ENCODE data around the gene ADCY10. TPM values are rescaled to one million over a fixed set of nuclear protein-coding genes. Genes with fewer than 3 reads are reported as not detected.

Gene ADCY10
- total RNA-seq, 1 experiment from 2014 or later = 0.10 TPM

- ATAC-seq (no peak), DNase-seq (ENCODE audit: low read depth, low spot score) (no peak)
- no peaks in the 10 kb centered on the region for H3K4me1 ChIP-seq (ENCODE audit: control insufficient read depth, insufficient read depth, low read length)
- H3K9me3 ChIP-seq (ENCODE audit: control insufficient read depth, insufficient read depth, low read depth, low read length) = no peaks in the 10 kb centered on the region
- CTCF ChIA-PET = no interaction called here
- no peak overlapping the region for H3K4me3 ChIP-seq (ENCODE audit: low read depth in 2 of 2, low read length in 2 of 2)
- H3K36me3 ChIP-seq (ENCODE audit: control insufficient read depth, insufficient read depth, low read length) = no peaks in the 10 kb centered on the region; the same call in none of the 2 replicates
- intact Hi-C loops (cut with micrococcal nuclease; ENCODE audit: unreplicated experiment) = no loop called here
- no peak overlapping the region for H3K27ac ChIP-seq (ENCODE audit: low read length)
- in situ Hi-C loops (cut with HindIII; ENCODE audit: low pct_unique_long_range_greater_than_20kb, low sequenced_read_pairs) = no loop called here
- no peak for TF ChIP-seq POLR2AphosphoS5 (IDR thresholded peaks at IDR 0.05; ENCODE audit: low read depth, low read length)
- TF ChIP-seq REST (IDR thresholded peaks at IDR 0.05; ENCODE audit: insufficient read depth in 1 of 2, low read depth in 2 of 2, low read length in 1 of 2) = no peak
- TF ChIP-seq CTCF (IDR thresholded peaks at IDR 0.05) = no peak
- TF ChIP-seq SIN3A (IDR thresholded peaks at IDR 0.05; ENCODE audit: borderline replicate concordance, insufficient read depth, low read depth, low read length) = no peak
- no peak for TF ChIP-seq TCF7L2 (IDR thresholded peaks at IDR 0.05; ENCODE audit: low read depth, low read length)
- BruUV-seq (replicated peaks) = no TSS peak
- POLR2A ChIA-PET = no interaction called here
- H3K27me3 ChIP-seq (ENCODE audit: control insufficient read depth, insufficient read depth, low read length) = no peaks in the 10 kb centered on the region
These were observed 3.0 kb upstream of the ADCY10 start for GRCh38 chr1:167916766-167917511.

GRCh38 chr1:167915569-167915968 lies 1.6 kb upstream of the ADCY10 start:
- Histone ChIP-seq H3K9me3 (ENCODE audit: control insufficient read depth, insufficient read depth, low read depth, low read length) (no peaks in the 10 kb centered on the region), H3K36me3 (ENCODE audit: control insufficient read depth, insufficient read depth, low read length) (no peaks in the 10 kb centered on the region; the same call in none of the 2 replicates), H3K27me3 (ENCODE audit: control insufficient read depth, insufficient read depth, low read length) (no peaks in the 10 kb centered on the region), H3K4me1 (ENCODE audit: control insufficient read depth, insufficient read depth, low read length) (no peaks in the 10 kb centered on the region), H3K27ac (ENCODE audit: low read length) (no peak overlapping the region), H3K4me3 (ENCODE audit: low read depth in 2 of 2, low read length in 2 of 2) (no peak overlapping the region)
- ChIA-PET POLR2A (no interaction called here), CTCF (no interaction called here)
- TF ChIP-seq SIN3A (IDR thresholded peaks at IDR 0.05; ENCODE audit: borderline replicate concordance, insufficient read depth, low read depth, low read length) = no peak
- no peak for TF ChIP-seq POLR2AphosphoS5 (IDR thresholded peaks at IDR 0.05; ENCODE audit: low read depth, low read length)
- no peak for TF ChIP-seq CTCF (IDR thresholded peaks at IDR 0.05)
- no peak for TF ChIP-seq REST (IDR thresholded peaks at IDR 0.05; ENCODE audit: insufficient read depth in 1 of 2, low read depth in 2 of 2, low read length in 1 of 2)
- no peak for TF ChIP-seq TCF7L2 (IDR thresholded peaks at IDR 0.05; ENCODE audit: low read depth, low read length)
- BruUV-seq (replicated peaks) = no TSS peak
- intact Hi-C loops (cut with micrococcal nuclease; ENCODE audit: unreplicated experiment) = no loop called here
- DNase-seq (ENCODE audit: low read depth, low spot score) (no peak), ATAC-seq (no peak)
- in situ Hi-C loops (cut with HindIII; ENCODE audit: low pct_unique_long_range_greater_than_20kb, low sequenced_read_pairs) = no loop called here
